ENCODE results near the gene DPP10. TPM values are rescaled to one million over a fixed set of nuclear protein-coding genes. Genes with fewer than 3 reads are reported as not detected.
A peak's percentile ranks its signal among the peaks of the same experiment; 100 is the strongest.

The DPP10 gene
- total and polyA plus RNA-seq, 5 experiments from 2014 or later: not detected

GRCh38 chr2:114753145-114753544 is 310.7 kb downstream of the DPP10 start:
- H3K27ac Mint-ChIP-seq: no peak overlapping the region
- H3K36me3 Mint-ChIP-seq: peaks cover 0 to 5% (median 0%) of the 10 kb centered on the region in 3 donors
- no peak overlapping the region for H3K4me3 Mint-ChIP-seq
- peaks cover 0 to 10% (median 4%) of the 10 kb centered on the region in 9 donors for H3K9me3 Mint-ChIP-seq
- H3K27me3 Mint-ChIP-seq: peaks cover 0 to 11% (median 2%) of the 10 kb centered on the region in 5 donors
- ATAC-seq (no peak), DNase-seq (no peak)
- no peaks in the 10 kb centered on the region for H3K4me1 Mint-ChIP-seq
- POLR2A ChIA-PET: no interaction called here

- peaks cover 0 to 10% (median 3%) of the 10 kb centered on the region in 9 donors for H3K9me3 Mint-ChIP-seq
- H3K27ac Mint-ChIP-seq: no peak overlapping the region
- H3K36me3 Mint-ChIP-seq: peaks cover 0 to under 1% (median 0%) of the 10 kb centered on the region in 3 donors
- no peak overlapping the region for H3K4me3 Mint-ChIP-seq
- DNase-seq (no peak), ATAC-seq (no peak)
- POLR2A ChIA-PET: no interaction called here
- no peaks in the 10 kb centered on the region for H3K4me1 Mint-ChIP-seq
- peaks cover 0 to 11% (median 2%) of the 10 kb centered on the region in 5 donors for H3K27me3 Mint-ChIP-seq
Observed at GRCh38 chr2:114754907-114755563, 312.6 kb downstream of the DPP10 start.

- Mint-ChIP-seq H3K4me1 (no peaks in the 10 kb centered on the region), H3K27ac (no peak overlapping the region), H3K27me3 (peaks cover 0 to 4% (median 2%) of the 10 kb centered on the region in 5 donors), H3K9me3 (peaks cover 0 to 8% (median 0%) of the 10 kb centered on the region in 9 donors), H3K4me3 (no peak overlapping the region), H3K36me3 (no peaks in the 10 kb centered on the region)
- DNase-seq (no peak), ATAC-seq (no peak)
- POLR2A ChIA-PET: no interaction called here
Observed at GRCh38 chr2:114762376-114762775, 319.9 kb downstream of the DPP10 start.

GRCh38 chr2:114762986-114763385 is 320.5 kb downstream of the DPP10 start:
- ATAC-seq (no peak), DNase-seq (no peak)
- no peaks in the 10 kb centered on the region for H3K36me3 Mint-ChIP-seq
- no peaks in the 10 kb centered on the region for H3K4me1 Mint-ChIP-seq
- POLR2A ChIA-PET: no interaction called here
- no peak overlapping the region for H3K4me3 Mint-ChIP-seq
- H3K9me3 Mint-ChIP-seq: peaks cover 0 to 6% (median 0%) of the 10 kb centered on the region in 9 donors
- H3K27ac Mint-ChIP-seq: no peak overlapping the region
- H3K27me3 Mint-ChIP-seq: peaks cover 0 to 4% (median 2%) of the 10 kb centered on the region in 5 donors

GRCh38 chr2:114769110-114769509 is 326.7 kb downstream of the DPP10 start:
- POLR2A ChIA-PET: no interaction called here

GRCh38 chr2:114769991-114770390 is 327.6 kb downstream of the DPP10 start:
- H3K4me1 Mint-ChIP-seq: no peaks in the 10 kb centered on the region
- POLR2A ChIA-PET: no interaction called here
- no peak overlapping the region for H3K27ac Mint-ChIP-seq
- no peaks in the 10 kb centered on the region for H3K36me3 Mint-ChIP-seq
- no peak for ATAC-seq
- H3K27me3 Mint-ChIP-seq: peaks cover 0 to 4% (median 0%) of the 10 kb centered on the region in 5 donors
- DNase-seq: no peak
- H3K9me3 Mint-ChIP-seq: peaks cover 0 to 6% (median 0%) of the 10 kb centered on the region in 9 donors
- no peak overlapping the region for H3K4me3 Mint-ChIP-seq

More at GRCh38 chr2:114769110-114769509, 326.7 kb downstream of the DPP10 start:
- H3K27me3 Mint-ChIP-seq: peaks cover 0 to 4% (median 0%) of the 10 kb centered on the region in 5 donors
- H3K4me1 Mint-ChIP-seq: no peaks in the 10 kb centered on the region
- no peak overlapping the region for H3K27ac Mint-ChIP-seq
- no peak overlapping the region for H3K4me3 Mint-ChIP-seq
- no peak for ATAC-seq
- DNase-seq: no peak
- peaks cover 0 to 6% (median 0%) of the 10 kb centered on the region in 9 donors for H3K9me3 Mint-ChIP-seq
- no peaks in the 10 kb centered on the region for H3K36me3 Mint-ChIP-seq

- no peak for ATAC-seq
- peaks cover 0 to 2% (median 0%) of the 10 kb centered on the region in 9 donors for H3K9me3 Mint-ChIP-seq
- DNase-seq: no peak
- POLR2A ChIA-PET: no interaction called here
- H3K4me3 Mint-ChIP-seq: no peak overlapping the region
- no peaks in the 10 kb centered on the region for H3K36me3 Mint-ChIP-seq
- peak overlapping the region in 2 of 10 donors; percentile 20 to 48 for H3K27ac Mint-ChIP-seq
- H3K27me3 Mint-ChIP-seq: peaks cover 0 to 2% (median 0%) of the 10 kb centered on the region in 5 donors
- no peaks in the 10 kb centered on the region for H3K4me1 Mint-ChIP-seq
Observed at GRCh38 chr2:114784046-114784445, 341.6 kb downstream of the DPP10 start.

GRCh38 chr2:114784890-114785583 is 342.6 kb downstream of the DPP10 start:
- H3K4me3 Mint-ChIP-seq: no peak overlapping the region
- ATAC-seq: no peak
- H3K9me3 Mint-ChIP-seq: peaks cover 0 to 2% (median 0%) of the 10 kb centered on the region in 9 donors
- H3K27me3 Mint-ChIP-seq: peaks cover 0 to 2% (median 0%) of the 10 kb centered on the region in 5 donors
- no peaks in the 10 kb centered on the region for H3K4me1 Mint-ChIP-seq
- POLR2A ChIA-PET: no interaction called here
- H3K36me3 Mint-ChIP-seq: no peaks in the 10 kb centered on the region
- peak overlapping the region in 2 of 10 donors; percentile 32 to 66 for H3K27ac Mint-ChIP-seq
- DNase-seq: no peak

GRCh38 chr2:114786901-114787300 is 344.5 kb downstream of the DPP10 start:
- Mint-ChIP-seq H3K9me3 (peaks cover 0 to 3% (median 0%) of the 10 kb centered on the region in 9 donors), H3K4me1 (no peaks in the 10 kb centered on the region), H3K36me3 (no peaks in the 10 kb centered on the region), H3K27me3 (peaks cover 0 to 2% (median 0%) of the 10 kb centered on the region in 5 donors), H3K4me3 (no peak overlapping the region), H3K27ac (no peak overlapping the region)
- no peak for DNase-seq
- POLR2A ChIA-PET: no interaction called here
- no peak for ATAC-seq

- DNase-seq (no peak), ATAC-seq (no peak)
- Mint-ChIP-seq H3K4me1 (no peaks in the 10 kb centered on the region), H3K27ac (no peak overlapping the region), H3K36me3 (no peaks in the 10 kb centered on the region), H3K4me3 (no peak overlapping the region), H3K9me3 (peaks cover 0 to 3% (median 0%) of the 10 kb centered on the region in 9 donors), H3K27me3 (peaks cover 0 to 2% (median 0%) of the 10 kb centered on the region in 5 donors)
- POLR2A ChIA-PET: no interaction called here
Observed at GRCh38 chr2:114787486-114787885, 345.0 kb downstream of the DPP10 start.

GRCh38 chr2:114789989-114790388 is 347.5 kb downstream of the DPP10 start:
- no peak overlapping the region for H3K4me3 Mint-ChIP-seq
- ATAC-seq: no peak
- peaks cover 0 to 3% (median 0%) of the 10 kb centered on the region in 5 donors for H3K27me3 Mint-ChIP-seq
- no peaks in the 10 kb centered on the region for H3K36me3 Mint-ChIP-seq
- POLR2A ChIA-PET: no interaction called here
- H3K4me1 Mint-ChIP-seq: no peaks in the 10 kb centered on the region
- H3K27ac Mint-ChIP-seq: no peak overlapping the region
- DNase-seq: no peak
- H3K9me3 Mint-ChIP-seq: peaks cover 0 to 5% (median 0%) of the 10 kb centered on the region in 9 donors

GRCh38 chr2:114797540-114797939 is 355.1 kb downstream of the DPP10 start:
- POLR2A ChIA-PET: no interaction called here
- no peak overlapping the region for H3K4me3 Mint-ChIP-seq
- peaks cover 0 to 3% (median 0%) of the 10 kb centered on the region in 5 donors for H3K27me3 Mint-ChIP-seq
- no peak overlapping the region for H3K27ac Mint-ChIP-seq
- no peaks in the 10 kb centered on the region for H3K4me1 Mint-ChIP-seq
- H3K9me3 Mint-ChIP-seq: peaks cover 0 to 3% (median 0%) of the 10 kb centered on the region in 9 donors
- no peak for ATAC-seq
- H3K36me3 Mint-ChIP-seq: no peaks in the 10 kb centered on the region
- no peak for DNase-seq

- H3K4me3 Mint-ChIP-seq: no peak overlapping the region
- no peak for DNase-seq
- no peaks in the 10 kb centered on the region for H3K36me3 Mint-ChIP-seq
- no peak for ATAC-seq
- POLR2A ChIA-PET: no interaction called here
- peaks cover 0 to 3% (median 0%) of the 10 kb centered on the region in 5 donors for H3K27me3 Mint-ChIP-seq
- no peaks in the 10 kb centered on the region for H3K4me1 Mint-ChIP-seq
- H3K9me3 Mint-ChIP-seq: peaks cover 0 to 3% (median 0%) of the 10 kb centered on the region in 9 donors
- no peak overlapping the region for H3K27ac Mint-ChIP-seq
Observed at GRCh38 chr2:114797942-114798341, 355.5 kb downstream of the DPP10 start.

Measured in naive thymus-derived CD8-positive, alpha-beta T cell (primary cell).